Measurements from ENCODE around the gene SETBP1.

Gene SETBP1

DNA sequence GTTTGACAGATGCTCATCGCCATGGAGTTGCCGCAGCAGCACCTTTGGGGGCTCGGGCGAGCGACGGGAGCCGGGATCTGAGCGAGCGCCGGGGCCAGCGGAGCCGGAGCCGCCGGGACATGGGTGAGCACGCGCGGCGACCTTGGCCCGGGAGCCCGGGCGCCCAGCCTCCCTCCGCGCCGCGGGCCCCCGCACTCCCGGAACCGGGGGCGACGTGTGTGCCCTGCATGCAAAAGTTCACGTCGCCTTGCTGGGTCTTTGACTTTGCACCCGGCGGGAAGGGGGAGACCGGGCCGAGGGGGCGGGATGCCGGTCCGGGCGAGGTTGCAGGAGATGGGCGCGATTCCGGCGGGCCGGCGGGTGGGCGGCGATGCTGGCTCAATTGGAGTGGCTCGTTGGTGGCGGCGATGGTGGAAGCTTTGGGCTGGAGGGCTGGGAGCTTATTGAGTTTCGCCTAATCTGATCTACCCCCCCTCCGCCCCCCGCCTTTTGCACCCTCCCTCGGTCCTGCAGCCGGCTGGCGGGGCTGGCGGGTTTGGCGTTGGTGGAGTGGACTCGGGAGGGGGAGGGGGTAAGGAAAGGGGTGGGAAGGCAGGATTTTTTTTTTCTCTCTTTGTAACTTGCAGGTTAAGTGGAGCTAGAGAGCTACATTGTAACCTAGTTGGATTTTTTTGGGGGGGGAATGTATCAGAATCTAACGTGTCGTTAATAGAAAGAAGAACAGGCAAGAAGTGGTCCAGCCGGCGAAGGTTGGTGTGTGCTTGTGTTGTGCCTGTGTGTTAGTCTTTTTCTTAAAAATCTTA lies at the start of gene SETBP1:
Gene SETBP1 (plus strand): TSS at position 616 of the 803 bp plus-strand sequence. CDS start 20,459 bp downstream, outside the sequence.
- no peak for DNase-seq (ENCODE audit: low spot score)

DNA sequence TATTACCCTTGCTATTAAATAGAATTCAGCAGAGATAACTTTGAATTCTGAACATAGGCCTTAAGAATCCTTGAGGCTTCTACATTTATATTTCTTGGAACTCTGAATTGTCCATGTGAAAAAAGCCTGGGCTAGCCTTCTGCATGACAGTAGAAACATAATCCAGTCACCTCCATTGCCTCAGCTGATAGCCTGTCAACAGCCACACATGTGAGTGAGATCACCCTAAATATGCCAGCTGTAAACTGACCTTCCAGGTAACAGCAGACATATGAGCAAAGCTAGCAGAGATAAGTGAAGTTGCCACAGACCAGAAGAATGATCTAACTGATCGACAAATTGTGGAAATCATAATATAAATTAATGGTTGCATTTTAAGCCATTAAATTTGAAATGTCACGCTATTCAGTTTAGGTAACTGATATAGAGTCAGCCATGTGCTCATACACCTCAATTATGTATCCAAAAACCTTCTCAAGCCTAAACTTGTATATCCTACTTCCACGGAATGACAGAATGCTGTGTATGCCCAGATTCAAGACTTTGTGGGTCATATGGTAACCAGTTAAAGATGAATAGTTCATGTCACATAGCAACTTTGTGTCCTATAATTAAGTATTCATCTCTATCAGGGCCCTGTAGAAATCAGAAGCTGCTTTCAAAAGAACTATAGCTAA lies 48.1 kb upstream of the SETBP1 start:
- no peak for DNase-seq (ENCODE audit: low spot score)

DNA sequence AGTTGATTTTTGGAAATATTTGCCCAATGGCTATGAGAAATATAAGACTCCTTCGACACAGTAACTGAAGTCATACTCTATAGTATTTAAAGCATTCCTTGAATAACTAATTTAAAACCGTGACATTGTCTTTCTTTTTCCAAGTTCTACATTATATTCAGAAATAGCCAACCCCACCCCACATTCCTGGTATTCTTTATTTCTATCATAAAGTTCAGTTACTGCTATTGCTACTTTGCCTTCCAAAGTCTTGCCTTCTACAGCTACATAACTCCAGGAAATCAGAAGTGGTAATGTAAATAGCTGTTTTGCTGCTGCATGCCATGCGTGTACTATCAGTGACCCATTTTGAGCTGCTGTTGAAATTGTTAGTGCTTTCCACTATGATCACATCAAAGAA lies 45.1 kb upstream of the SETBP1 start:
- DNase-seq (ENCODE audit: low spot score), result no peak

DNA sequence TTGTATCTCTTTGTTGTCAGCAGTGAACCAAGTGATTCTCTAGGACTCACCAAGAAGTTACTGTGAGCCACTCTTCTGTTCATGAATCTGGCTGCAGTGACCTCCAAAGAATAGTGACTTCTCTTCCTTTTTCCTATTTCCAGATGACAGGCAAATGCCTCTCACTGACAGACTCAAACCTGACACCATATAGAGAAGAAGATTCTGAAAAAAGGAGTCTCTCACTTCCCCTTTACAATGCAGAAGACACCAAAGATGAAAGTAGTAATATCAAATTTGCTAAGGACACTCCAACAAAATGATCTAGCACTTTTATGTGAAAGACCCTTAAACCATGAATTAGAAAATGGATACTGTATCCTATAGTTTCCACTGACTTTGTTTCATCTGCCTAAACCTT lies 44.4 kb upstream of the SETBP1 start:
- no peak for DNase-seq (ENCODE audit: low spot score)

DNA sequence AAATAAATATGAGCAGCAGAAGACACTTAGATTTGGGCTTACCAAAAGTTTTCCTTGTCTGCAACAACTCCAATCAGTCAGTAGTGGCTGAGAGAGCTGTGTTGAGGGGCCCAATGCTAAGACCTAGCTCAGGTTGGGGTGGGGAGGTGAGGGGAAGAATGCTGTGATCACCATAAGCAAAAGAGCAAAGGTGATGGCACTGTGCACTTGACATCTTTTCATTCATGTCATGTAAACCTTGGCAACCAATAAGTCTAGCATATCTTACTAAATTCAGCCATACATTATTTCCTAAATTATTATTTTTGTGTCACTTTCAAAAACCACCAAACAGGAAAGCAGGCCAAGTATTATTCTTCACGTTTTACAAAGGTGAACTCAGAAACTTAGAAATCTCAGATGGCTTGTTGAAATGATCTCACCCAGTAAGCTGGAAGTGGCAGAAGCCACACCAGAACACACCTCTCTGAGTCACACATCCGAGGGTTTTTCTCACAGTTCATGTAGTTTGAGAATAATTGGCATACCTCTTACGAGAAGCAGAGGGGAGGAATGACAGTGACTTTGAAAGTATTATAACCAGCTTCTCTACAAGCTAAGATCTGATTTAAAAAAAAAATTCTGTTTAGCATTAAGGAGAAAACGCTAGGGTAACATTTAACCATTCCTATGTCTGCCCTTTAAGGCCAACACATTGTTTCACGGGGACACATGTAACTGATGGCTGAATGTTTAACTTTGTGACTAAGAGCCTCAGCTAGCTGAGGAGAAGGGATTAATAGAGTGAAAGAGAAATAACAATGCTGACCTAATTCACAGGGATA lies 43.3 kb upstream of the SETBP1 start:
- no peak for DNase-seq (ENCODE audit: low spot score)

DNA sequence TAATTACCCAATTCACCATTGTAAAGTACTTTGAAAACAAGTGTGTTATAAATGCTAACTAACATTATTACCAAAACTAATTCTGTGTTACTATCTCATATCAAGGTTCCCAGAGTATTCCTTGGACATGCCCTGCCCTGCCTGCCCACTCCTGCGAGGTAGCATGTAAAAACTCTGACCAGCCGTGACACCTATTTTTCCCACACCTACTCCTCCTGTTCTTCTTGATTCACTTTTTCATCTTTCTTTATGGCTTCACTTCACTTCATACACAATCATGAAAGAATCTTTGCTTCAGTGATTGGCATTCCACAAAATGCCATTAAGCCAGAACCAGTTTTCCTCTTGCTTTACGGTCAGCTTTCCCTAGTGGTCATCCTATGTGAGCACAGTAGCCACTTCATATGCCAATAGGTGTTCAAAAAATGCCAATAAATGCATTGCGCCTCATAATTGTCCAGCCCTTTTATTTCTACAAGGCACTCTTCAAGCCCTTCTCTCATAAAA lies 42.6 kb upstream of the SETBP1 start:
- no peak for DNase-seq (ENCODE audit: low spot score)

DNA sequence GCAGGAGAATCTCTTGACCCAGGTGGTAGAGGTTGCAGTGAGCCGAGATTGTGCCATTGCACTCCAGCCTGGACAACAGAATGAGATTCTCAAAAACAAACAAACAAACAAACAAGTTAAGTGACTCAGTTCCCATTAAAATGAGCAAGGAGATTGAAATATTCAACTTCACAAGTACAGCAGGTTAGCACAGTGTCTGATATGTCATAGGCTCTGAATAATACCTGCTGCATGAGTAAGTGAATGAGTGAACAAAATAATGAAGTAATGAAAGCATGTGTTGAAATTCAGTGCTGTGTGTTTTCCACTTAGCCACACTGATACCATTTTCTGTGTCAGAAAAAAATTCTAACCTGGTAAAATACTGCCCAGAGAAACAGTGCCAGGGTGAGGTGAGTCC lies 41.9 kb upstream of the SETBP1 start:
- DNase-seq (ENCODE audit: low spot score), result no peak

DNA sequence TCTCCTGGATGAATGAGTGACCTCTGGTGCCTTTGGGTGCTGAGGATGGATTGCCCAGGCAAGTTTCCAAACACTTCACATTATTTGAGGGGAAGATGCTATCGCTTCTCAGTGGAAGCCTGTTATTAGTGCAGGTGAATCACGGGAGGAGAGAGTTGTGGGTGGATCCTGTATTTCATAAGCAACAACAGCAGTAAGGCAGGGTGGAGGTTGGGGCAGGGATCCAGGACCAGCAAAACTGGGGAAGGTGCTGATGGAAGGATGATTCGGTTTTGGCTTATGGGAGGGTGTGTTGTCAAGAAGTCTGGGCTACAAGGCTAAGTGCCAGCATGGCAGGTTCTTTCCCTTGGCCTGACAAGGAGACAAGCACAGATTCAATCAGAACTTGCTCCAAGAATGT lies 37.7 kb upstream of the SETBP1 start:
- DNase-seq (ENCODE audit: low spot score), result no peak

DNA sequence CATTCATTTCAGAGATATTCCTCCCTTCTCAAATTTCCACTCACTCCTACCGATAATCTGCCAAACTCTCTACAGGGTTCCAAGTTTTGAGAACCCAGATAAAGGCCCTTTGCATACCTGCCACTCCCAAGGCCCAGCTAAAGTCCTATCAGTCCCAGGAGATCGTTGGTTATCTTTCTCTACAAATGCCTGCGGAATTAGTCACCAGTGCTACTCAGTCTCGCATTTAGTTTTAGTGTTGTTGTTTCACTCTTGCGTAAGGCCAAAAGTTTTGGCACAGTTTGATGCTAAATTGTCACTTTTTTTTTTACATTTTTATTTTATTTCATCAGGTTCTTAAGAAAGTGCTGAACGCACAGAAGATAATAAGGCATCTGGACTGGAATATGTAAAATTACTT lies 29.2 kb upstream of the SETBP1 start:
- no peak for DNase-seq (ENCODE audit: low spot score)

DNA sequence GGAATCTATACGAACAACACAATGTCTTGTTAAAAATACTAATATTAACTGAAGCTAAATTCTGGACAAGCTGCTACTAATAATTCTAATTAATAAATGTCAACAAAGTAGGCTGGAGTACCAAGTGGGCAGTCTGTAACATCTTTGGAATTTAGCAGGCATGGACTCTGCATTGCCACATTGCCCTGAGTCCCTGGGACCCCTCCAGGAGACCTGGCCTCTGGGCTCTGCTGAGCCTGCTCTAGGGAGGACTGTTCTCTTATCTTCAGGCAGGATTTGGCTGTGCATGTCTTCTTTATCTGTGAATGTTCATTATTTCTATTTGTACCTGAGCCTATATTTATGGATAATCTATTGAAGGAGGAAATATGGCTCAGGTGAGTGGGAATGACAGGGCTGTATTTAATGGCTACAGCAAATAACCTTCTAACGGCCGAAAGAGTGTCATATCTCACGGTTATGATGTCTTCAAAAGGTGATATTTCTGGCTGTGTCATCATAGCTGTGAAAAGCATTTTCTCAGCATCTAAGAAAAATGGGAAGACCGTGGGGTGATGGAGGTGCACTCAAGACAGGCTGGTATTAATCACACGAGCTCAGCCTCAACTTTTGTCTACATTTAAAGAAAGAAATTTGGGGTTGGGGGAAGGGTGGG lies 28.6 kb upstream of the SETBP1 start:
- DNase-seq (ENCODE audit: low spot score), result no peak

DNA sequence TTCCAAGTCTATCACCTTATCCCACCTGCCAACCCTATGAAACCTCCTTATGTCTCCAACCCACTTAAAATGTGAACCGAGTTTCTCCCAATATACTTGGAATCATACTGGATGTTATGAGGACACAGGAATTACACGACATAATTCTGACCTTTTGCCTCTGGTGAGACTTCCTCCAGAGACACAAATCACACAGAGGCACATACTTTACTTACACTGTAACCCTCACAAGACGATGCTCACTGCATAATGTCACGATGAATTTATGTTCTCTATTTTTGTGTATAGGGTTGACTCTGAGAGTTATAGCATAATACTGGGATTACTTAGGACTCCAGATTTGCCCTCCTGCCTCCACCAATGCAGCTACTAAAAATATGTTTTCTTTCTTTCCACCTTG lies 28.0 kb upstream of the SETBP1 start:
- DNase-seq (ENCODE audit: low spot score), result no peak

DNA sequence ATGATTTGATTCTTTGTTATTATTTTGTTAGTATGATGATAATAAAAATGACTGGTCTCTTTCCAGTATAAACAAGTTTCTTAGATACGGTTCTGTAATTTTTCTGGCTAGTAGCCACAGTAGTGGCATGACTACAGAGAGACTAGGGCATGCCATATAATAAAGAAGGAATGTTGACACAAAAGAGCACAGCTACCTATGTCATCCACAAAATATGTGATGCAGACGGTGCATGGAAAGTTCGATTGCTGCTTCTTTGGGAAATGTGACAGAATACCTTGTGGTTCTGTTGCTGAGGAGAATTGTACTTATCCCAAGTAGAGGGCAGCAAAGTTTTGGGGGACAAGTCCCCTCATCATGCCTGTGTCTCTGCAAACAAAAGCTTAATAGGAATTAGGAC lies 26.1 kb upstream of the SETBP1 start:
- no peak for DNase-seq (ENCODE audit: low spot score)

DNA sequence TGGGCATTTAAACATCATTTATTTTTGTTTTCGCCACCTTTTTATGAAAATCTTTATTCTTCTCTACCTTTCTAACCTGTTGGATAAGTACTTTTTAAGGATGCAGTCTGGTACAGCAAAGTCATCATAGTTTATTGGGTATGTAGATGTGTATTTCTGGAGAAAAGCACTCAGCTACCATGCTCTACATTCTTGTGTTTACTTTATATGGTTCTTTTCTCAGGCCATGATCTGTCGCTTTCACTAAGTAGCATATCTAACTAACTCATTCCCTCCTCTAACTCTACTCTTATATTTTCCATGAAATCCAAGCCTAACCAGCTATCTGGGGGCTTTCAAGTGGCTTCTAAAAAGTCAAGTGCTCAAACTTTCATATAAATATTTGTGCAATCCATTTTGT lies 25.3 kb upstream of the SETBP1 start:
- DNase-seq (ENCODE audit: low spot score), result no peak

DNA sequence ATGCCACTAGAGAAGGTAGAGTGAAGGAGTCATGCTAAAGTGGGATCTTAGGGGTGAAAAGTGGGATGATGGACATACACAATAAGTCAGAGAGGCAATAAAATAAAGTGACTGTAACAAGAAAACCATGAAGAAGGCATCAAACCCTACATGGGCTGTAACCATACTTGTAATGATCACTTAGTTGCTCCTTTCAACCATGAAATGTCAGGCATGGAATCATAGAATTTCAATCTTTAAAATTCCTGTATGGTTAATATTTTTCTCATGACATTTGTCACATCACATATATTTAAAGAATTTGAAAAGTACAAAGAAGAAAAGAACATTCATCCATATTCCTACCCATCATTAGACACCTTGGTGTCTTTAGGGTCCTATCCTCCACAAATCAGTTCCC lies 20.9 kb upstream of the SETBP1 start:
- DNase-seq (ENCODE audit: low spot score), result no peak

DNA sequence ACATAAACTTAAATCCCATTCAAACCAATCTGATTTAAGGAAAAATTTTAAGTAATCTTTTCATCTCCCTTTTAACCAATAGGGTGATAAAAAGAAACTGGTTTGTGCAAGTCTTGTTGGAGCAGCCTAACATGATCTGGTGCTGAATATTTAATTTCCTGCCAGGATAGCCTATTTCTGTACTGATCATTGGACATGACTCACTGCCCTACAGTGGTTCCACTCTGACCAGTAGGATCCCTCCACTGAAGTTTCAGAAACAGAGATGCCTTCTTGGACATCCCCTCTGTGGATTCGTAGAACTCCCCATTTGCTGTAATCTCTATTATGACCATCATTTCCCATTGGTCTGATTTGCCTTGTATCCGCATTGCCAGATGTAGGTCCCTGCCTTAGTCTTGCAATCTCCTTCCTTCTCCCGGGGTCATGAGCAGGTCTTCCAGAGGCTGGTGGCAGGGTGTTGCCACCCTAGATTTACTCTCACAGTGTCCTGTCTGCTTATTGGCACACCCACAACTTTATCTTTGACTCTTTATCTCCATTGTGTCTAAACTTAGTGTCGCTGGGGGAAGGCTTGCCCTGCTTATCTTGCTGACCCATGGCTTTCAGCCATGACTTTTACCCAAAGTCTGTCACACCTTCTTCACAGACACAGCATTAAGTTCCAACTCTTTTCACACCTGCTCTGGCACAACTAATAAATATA lies 12.3 kb upstream of the SETBP1 start:
- DNase-seq (ENCODE audit: low spot score), result no peak

DNA sequence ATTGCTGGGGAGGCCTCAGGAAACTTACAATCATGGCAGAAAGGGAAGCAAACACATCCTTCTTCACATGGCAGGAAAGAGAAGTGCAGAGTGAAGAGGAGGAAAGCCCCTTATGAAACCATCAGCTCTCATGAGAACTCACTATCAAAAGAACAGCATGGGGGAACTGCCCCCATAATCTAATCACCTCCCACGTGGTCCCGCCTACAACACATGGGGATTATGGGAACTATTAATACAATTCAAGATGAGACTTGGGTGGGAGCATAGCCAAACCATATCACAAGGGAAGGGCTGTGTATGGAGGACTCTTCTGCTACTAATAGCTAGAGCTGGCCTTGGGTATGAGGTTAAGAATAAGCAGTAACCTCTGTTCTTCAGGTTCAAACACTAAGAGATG lies 8.8 kb upstream of the SETBP1 start:
- DNase-seq (ENCODE audit: low spot score), result no peak

DNA sequence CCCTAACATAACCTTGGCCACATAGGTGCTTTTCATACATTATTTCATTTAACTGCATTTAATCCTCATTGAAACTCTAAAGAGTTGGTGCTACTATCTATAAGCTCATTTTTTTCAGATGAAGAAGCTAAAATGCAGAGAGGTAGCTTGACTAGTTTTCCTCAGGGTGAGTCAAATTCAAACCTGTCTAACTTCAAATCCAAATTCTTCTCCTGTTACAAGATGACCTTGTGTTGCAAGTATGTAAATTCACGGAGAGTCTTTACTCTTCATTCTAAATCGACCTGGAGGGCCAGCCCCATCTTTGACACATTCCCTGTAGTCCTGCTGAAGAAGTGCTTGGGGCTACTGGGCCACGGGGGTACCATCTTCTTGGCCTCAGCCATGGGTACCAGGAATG lies 8.2 kb upstream of the SETBP1 start:
- no peak for DNase-seq (ENCODE audit: low spot score)

DNA sequence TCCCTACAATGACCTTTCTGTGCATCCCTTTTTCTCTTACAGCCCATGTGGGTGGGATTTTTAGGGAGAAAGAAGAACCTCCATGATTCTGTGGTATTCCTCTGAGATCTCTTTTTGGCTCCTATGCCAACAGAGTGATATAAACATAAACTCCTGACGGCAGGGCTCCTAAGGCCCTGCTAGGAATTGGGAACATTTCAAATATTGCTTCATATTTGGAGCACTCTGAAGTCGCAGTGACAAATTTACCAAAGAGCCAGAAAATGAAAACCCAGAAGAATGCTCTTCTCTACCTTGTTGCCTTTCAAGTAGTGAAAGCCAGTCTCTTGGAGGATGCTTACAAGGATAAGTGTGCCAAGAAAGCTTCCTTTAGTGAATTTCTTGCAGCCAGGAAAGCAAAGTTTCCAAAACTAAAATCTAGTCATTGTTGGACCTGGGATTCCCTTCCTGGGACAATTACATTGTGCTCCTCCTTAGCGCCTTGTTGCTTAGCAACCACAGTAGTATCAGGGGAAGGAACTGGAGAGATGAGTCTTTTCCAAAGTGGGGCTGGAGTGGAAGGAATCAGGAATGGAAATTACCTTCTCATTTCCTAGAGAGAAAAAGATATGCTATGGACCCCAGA lies 7.3 kb upstream of the SETBP1 start:
- DNase-seq (ENCODE audit: low spot score), result no peak

DNA sequence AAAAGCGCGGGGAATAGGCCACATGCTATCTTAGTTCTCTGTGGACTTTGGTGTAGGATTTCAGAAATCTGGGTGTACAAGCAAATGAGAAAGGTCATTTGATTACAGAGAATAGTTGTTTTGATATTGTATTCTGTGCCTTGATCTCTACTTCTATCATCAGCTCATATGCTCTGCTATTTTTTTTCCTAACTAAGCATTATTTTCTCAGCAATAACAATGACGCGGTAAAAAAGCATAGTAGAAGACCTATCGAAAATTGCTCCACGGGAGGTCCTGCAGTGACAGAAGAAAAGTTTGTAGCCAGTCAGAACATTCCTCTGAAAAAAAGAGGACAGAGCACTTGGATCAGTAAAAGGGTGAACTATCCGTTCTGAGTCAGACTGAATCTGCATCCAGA lies 2.8 kb upstream of the SETBP1 start:
- no peak for DNase-seq (ENCODE audit: low spot score)

DNA sequence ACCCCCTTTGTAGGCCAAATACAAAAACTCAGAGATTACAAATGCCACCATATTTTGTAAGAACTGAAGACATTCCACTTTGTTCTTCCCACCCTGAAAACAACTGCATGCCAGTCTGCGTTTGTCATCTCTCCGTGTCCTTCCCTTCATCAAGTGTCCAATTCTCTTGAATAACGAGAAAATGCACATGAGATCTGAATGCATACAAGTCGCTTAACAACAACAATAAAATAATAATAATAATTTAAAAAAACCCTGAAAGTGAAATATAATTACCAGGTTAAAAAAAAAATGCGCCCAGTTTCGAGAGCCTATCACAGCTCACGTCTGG lies 2.0 kb upstream of the SETBP1 start:
- no peak for DNase-seq (ENCODE audit: low spot score)

Measured in CD4-positive, alpha-beta T cell treated with Interleukin-6 at 100 ng/mL for 8 hours (primary cell).